Erythroblast (primary cell): ENCODE data around the gene METTL5.
A peak's percentile ranks its signal among the peaks of the same experiment; 100 is the strongest.
"Not testable (repeated sequence)": the region's sequence is repeated elsewhere in the genome, so short reads cannot be mapped to it uniquely, and the experiment has no call there.

ENCODE experiments used
- DNase-seq, 2 experiments: peaks; one replicate each; lab custom pipeline; 2025; lab: John Stamatoyannopoulos, UW
- GATA1 ChIP-seq: IDR thresholded peaks from 2 replicates; pipeline ENCODE4 v1.6.1; 2011; ENCODE audit warnings: low read depth, mild to moderate bottlenecking, control low read depth, low read length, moderate library complexity
- POLR2A ChIP-seq: IDR thresholded peaks from 2 replicates; pipeline ENCODE4 v1.6.1; 2011; ENCODE audit warnings: mild to moderate bottlenecking, low read length

METTL5 gene

GRCh38 chr2:169818241-169818640 is 6.5 kb downstream of the METTL5 start:
- no peak for TF ChIP-seq POLR2A
- TF ChIP-seq GATA1, result no peak
- no peak for DNase-seq

DNA sequence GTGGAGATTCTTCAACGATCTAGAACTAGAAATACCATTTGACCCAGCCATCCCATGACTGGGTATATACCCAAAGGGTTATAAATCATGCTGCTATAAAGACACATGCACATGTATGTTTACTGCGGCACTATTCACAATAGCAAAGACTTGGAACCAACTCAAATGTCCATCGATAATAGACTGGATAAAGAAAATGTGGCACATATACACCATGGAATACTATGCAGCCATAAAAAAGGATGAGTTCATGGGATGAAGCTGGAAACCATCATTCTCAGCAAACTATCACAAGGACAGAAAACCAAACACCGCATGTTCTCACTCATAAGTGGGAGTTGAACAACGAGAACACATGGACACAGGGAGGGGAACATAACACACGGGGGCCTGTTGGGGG is 7.3 kb downstream of the METTL5 start:
- DNase-seq, result not testable (repeated sequence)

GRCh38 chr2:169816961-169817360 is 7.7 kb downstream of the METTL5 start:
- not testable (repeated sequence) for DNase-seq

DNA sequence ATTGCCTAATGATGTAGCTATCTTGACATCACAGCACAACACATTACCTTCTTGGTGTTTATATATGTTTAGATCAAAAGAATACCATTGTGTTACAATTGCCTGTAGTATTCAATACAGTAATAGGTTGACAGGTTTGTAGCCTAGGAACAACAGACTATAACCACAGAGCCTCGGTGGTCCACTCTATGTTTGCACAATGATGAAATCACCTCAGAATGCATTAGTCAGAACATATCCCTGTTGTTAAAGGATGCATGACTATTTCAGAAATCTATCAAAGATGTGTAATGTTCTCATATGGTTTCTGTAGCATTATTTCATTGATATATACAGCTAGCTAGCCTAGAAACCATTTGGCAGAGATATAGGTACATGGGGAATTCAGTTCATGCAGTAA is 8.9 kb downstream of the METTL5 start:
- TF ChIP-seq GATA1 (no peak), POLR2A (no peak)
- no peak for DNase-seq

- DNase-seq, result no peak
- TF ChIP-seq GATA1 (no peak), POLR2A (no peak)
Measured at GRCh38 chr2:169808221-169808620, 16.5 kb downstream of the METTL5 start.

DNA sequence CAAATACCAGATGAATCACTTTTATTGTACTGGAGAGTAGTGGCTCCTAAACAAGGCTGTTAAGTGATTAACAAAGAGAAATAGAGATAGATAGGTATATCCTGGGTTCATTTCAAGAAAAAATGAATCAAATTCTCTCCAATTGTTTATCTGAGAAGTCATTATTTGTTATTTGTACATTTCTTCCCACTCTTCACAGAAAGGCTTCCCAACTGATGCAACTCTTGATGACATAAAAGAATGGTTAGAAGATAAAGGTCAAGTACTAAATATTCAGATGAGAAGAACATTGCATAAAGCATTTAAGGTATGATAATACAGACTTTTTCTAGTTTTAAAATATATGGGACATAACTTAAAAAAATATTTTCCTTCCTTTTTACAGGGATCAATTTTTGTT is 18.1 kb downstream of the METTL5 start:
- TF ChIP-seq GATA1, result no peak
- no peak for TF ChIP-seq POLR2A
- no peak for DNase-seq

DNA sequence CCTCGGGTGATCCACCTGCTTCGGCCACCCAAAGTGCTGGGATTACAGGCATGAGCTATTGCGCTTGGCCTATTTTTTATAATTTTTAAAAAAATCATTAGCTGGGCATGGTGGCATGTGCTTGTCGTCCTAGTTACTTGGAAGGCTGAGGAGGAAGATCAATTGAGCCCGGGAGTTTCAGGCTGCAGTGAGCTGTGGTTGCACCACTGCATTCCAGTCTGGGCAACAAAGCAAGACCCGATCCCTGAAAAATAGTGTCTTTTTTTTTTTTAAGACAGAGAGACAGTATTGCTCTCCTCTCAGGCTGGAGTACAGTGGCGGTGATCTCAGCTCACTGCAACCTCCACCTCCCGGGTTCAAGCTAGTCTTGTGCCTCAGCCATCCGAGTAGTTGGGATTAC is 21.2 kb downstream of the METTL5 start:
- TF ChIP-seq GATA1, result no peak
- TF ChIP-seq POLR2A, result no peak
- no peak for DNase-seq

GRCh38 chr2:169798718-169799592 is 25.8 kb downstream of the METTL5 start, which contains the start of gene SSB:
Gene SSB (plus strand): TSS chr2:169798871. CDS start chr2:169800961, 2,090 bp downstream.
- peak; percentile 93 to 95 for DNase-seq
- TF ChIP-seq POLR2A (peak; percentile 93), GATA1 (no peak)

GRCh38 chr2:169798397-169798717 is 26.3 kb downstream of the METTL5 start:
- peak in 1 of 2 experiments; percentile 41 for DNase-seq
- no peak for TF ChIP-seq GATA1
- TF ChIP-seq POLR2A, result no peak

DNA sequence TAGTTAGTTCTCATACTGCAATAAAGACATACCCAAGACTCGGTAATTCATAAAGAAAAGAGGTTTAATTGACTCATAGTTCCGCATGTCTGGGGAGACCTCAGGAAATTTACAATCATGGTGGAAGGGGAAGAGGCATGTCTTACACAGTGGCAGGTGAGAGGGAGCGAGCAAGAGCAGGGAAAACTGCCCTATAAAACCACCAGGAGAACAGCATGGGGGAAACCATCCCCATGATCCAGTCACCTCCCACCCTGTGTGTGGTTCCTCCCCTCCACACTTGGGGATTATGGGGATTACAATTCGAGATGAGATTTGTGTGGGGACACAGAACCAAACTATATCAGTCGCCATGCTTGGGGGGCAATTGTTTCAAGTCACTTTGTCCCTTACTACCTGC is 27.1 kb downstream of the METTL5 start:
- TF ChIP-seq GATA1 (no peak), POLR2A (no peak)
- DNase-seq, result no peak

DNA sequence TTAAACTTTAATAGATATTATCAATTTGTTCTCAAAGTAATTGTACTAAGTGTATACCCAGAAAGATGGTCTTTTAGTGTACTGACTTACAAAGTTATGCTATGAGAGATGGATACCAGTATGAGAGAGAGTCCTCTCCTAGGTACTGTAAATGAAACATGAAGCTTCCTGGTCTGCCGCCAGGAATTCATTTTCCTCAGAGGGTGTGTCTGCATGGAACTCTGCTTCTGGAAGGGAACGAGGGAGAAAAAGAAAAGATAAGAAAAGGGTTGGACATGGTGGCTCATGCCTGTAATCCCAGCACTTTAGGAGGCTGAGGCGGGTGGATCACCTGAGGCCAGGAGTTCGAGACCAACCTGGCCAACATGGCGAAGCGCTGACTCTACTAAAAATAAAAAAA is 28.3 kb downstream of the METTL5 start:
- no peak for TF ChIP-seq POLR2A
- TF ChIP-seq GATA1, result no peak
- DNase-seq, result no peak

- TF ChIP-seq GATA1 (no peak), POLR2A (no peak)
- no peak for DNase-seq
Measured at GRCh38 chr2:169795181-169795580, 29.5 kb downstream of the METTL5 start.

DNA sequence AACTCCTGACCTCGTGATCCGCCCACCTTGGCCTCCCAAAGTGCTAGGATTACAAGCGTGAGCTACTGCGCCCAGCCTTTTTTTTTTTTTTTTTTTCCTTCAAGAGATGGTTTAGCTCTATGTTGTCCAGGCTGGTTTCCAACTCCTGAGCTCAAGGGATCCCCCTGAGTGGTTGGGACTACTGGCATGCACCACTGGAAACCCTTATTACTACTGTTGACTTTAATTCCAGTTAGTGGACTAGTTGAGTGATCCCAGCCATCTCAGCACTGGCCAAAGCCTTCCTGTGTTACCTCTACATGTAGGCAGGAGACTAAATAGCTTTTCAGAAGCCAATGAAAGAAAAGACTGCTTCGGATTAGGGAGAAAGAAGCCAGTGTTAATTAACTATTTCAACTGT is 34.1 kb downstream of the METTL5 start:
- no peak for DNase-seq
- no peak for TF ChIP-seq GATA1
- no peak for TF ChIP-seq POLR2A

GRCh38 chr2:169782513-169782912 is 42.2 kb downstream of the METTL5 start:
- TF ChIP-seq GATA1 (no peak), POLR2A (no peak)
- DNase-seq, result no peak
